Activated T-helper 9 cell treated with anti-CD3 and anti-CD28 coated beads, Interleukin-2, amount 50 U/mL, for 16 hours (primary cell): ENCODE results near the gene C13orf46.

ENCODE experiments used
- DNase-seq: peaks from one replicate; pipeline ENCODE4 v3.0.0-alpha.2; 2020; ENCODE audit warnings: low read depth

Gene C13orf46

DNA sequence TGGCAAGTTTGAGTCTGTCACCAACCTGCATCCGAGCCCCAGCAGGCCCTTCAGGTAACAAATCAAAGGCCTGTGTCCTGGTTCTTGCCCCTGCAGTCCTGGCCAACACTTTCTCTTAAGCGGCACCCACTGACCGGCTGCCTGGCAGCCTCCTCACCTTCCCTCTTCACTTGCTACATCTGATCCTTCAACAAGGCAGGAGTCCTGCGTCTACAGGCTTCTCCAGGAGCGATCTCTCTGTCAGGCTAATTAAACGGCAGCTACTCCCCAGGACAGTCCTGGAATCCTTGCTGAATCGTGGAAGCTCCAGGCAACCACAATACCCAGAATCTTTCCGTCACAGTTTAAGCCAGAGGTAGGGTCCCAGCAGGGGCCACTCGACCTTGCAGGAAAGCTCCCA lies 68.9 kb downstream of the C13orf46 start:
- no peak for DNase-seq

DNA sequence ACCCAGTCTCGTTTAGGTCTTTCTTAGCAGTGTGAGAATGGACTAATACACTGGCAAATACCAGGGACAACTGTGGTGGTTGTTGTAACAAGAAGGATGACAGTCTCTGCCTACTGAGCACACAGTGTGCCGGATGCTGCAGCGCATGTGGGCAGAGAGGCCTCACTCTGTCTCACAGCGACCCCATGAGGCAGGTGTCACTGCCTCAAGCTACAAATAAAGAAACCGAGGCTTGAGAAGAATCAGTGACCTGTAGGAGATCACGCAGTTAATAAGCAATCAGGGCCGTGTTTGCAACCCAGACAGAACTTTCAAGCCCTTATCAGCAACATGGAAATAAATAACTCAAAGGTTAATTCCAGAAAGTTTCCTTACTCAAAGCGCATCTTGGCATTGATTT lies 69.5 kb downstream of the C13orf46 start:
- no peak for DNase-seq

DNA sequence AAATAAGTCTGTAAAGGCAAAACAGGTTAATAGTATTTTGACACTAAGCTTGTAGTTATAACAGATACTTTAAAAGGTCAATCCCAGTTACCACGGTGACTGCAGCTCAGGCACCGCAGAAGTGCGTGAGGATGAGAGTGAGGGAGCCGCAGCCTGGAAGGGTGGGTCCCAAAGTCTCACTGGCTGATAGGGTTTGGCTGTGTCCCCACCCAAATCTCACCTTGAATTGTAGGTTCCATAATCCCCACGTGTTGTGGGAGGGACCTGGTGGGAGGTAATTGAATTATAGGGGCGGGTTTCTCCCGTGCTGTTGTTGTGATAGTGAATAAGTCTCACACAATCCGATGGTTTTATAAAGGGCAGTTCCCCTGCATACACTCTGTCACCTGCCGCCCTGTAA lies 70.0 kb downstream of the C13orf46 start:
- no peak for DNase-seq
